ENCODE results near the gene STAC.
"Not testable (repeated sequence)": the region's sequence is repeated elsewhere in the genome, so short reads cannot be mapped to it uniquely, and the experiment has no call there.

Gene STAC

DNA sequence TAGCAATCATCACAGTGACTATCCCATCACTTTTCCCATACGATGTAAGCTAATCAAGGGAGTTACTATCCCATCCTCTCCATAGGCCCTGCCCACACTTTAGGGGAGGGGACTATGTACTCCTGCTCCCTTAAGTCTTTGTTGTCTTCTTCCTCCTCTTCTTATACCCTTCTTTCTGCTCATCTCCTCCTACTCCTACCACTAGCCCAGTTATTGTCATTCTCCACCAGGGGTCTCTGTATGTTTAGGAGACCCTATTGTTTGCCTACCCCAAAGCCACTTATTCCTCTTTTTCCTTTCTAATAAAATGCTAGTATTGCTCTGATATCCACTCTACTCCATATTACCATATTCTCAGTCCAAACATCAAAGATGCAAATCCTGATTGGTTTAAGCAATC is 27.8 kb downstream of the STAC start:
- no peak for DNase-seq (ENCODE audit: low read depth)
- H3K4me3 ChIP-seq (ENCODE audit: low read depth, low read length): no peak overlapping the region

DNA sequence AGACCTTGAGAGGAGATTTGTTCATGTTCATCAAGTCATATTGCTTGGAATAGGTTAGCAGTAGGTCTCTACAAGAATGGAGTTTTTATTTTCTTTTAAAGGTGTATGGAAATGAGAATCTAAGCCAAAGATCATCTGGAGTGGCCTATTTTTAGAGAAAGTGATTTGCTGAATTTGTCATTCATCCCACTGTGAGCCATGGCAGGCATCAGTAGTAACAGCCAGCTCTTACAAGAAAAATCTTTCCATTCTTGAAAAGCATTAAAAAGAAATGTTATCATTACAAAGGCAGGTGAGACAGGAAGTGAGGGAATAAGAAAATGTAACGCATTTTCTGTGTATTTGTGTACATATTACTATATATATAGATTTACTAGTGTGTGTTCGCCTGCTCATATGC is 29.6 kb downstream of the STAC start:
- H3K4me3 ChIP-seq (ENCODE audit: low read depth, low read length): no peak overlapping the region
- DNase-seq (ENCODE audit: low read depth): no peak

DNA sequence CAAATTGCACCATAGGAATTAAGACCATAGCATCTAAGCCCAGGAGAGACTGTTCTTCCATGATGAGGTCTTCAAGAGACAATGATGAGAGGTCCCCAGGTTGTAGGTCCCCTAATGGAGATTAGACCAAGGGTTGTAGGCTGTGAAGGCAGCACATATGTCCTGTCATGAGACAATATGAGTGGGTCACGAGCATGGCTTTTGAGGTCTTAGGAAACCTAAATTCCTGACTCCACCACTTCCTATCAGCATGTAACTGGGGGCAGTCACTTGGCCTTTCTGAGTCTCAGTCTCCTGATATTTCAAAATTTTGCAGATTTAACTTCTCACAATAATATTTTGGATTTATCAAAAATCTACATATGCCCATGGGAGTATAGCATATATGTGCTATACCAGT is 31.3 kb downstream of the STAC start:
- no peak for DNase-seq (ENCODE audit: low read depth)
- H3K4me3 ChIP-seq (ENCODE audit: low read depth, low read length): no peak overlapping the region

DNA sequence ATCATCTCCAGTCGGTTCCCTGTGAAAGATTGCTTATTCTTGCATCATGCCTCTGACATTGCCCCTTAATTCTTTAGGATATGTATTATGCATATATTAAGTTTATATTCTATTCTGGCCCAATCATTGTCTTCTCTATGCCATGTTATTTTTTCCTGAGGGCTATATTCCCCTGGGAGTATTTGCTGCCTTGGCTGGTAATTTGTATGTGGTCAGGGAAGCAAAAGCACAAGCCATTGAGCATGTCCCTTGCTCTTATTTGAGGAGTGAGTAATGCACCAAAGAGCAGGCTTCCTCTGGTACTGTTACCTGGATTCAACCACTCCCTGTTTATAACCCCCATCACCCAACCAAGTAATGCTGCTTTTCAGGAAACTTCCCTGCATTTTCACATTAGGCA is 36.3 kb downstream of the STAC start:
- H3K4me3 ChIP-seq (ENCODE audit: low read depth, low read length): no peak overlapping the region
- DNase-seq (ENCODE audit: low read depth): no peak

DNA sequence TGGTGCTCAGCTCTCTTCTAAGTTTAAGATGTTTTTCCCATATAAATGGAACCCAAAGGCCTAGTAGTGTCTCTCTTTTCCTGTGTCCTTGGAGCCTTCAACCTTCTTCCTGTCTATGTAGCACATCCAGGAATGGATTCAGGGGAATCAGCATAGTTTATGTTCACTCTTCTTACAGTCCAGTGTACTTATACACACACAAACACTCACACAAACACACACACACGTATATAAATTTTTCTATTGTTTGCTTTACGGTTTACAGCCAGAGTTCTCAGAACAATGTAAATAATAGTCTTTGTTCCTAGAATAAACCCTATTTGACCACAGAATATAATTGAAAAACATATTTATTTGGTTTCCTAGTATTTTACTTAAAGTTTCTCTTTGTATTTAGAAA is 36.9 kb downstream of the STAC start:
- DNase-seq (ENCODE audit: low read depth): no peak
- H3K4me3 ChIP-seq (ENCODE audit: low read depth, low read length): no peak overlapping the region

DNA sequence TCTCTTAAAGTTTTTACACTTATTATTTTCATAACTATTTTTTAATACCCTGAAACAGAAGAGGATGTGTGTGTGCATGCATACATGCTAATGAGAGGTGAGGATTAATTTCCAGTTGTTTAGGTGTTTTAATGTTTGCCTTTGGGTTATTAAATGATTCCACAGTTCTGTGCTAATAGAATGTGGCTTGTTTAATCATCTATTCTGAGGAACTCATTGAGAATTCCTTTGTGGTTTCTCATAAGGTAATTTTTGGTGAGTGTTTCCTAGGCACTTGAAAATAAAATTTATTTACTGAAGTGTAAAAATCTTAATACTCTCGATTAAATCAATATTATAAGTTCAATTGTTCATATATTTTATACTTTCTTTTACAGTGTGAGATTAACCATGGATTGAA is 38.0 kb downstream of the STAC start:
- no peak for DNase-seq (ENCODE audit: low read depth)
- no peak overlapping the region for H3K4me3 ChIP-seq (ENCODE audit: low read depth, low read length)

DNA sequence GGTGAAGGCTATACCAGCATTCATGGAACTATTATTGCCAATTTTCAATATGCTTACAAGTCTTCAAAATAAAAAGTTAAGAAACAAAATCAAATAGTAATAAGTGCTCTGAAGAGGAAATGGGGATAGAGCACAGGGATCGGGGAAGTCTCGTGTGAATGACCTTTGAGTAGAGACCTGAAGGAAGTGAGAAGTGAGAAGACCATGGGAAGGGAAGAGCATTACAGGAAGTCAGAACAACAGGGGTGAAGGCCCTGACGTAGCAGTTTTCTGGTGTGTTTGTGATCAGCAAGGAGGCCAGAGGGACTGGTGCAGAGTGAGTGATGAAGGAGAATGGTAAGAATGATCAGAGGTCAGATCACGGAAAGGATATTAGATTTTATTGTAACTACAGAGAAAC is 48.1 kb downstream of the STAC start:
- H3K4me3 ChIP-seq (ENCODE audit: low read depth, low read length): no peak overlapping the region
- no peak for DNase-seq (ENCODE audit: low read depth)

DNA sequence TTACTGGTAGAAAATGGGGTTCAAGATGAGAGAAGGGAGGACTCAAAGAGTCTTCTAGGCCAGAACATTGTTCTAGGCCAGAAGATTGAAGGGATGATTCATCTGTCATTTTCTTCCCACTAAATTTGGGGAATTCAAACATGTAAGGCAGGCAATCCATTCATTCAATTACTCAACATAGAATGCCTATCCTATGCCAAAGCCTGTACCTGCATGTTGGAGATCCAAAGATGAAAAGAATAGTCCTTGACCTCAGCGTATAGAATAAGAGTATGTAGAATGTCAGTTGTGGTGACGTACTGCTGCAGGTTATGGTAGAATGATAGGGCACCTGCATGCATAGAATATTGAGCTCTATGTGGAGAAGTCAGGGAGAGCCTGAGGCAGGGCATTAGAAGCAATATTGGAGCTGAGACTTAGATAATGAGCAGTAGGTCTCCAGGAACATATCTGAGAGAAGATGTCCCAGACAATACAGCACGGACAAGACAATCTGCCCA is 49.7 kb downstream of the STAC start:
- no peak for DNase-seq (ENCODE audit: low read depth)
- H3K4me3 ChIP-seq (ENCODE audit: low read depth, low read length): no peak overlapping the region

DNA sequence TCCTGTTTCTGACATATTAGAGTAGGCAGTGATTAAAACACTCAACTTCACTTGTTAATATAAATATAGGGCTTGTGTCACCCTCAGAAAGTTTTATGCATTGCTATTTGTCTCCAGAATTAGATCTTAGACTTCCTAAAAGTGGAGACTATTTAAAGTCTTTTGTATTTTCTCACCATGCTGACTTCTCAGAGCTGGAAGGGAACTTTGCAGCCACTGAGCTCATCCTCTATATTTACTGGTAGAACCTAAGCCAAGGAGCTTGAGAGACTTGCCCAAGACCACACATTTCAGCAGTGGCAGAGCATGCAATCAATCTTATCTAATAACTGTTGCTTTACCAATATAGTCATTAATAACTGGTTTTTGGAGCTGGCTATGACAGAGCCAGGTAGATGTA is 53.2 kb downstream of the STAC start:
- H3K4me3 ChIP-seq (ENCODE audit: low read depth, low read length): no peak overlapping the region
- DNase-seq (ENCODE audit: low read depth): no peak

DNA sequence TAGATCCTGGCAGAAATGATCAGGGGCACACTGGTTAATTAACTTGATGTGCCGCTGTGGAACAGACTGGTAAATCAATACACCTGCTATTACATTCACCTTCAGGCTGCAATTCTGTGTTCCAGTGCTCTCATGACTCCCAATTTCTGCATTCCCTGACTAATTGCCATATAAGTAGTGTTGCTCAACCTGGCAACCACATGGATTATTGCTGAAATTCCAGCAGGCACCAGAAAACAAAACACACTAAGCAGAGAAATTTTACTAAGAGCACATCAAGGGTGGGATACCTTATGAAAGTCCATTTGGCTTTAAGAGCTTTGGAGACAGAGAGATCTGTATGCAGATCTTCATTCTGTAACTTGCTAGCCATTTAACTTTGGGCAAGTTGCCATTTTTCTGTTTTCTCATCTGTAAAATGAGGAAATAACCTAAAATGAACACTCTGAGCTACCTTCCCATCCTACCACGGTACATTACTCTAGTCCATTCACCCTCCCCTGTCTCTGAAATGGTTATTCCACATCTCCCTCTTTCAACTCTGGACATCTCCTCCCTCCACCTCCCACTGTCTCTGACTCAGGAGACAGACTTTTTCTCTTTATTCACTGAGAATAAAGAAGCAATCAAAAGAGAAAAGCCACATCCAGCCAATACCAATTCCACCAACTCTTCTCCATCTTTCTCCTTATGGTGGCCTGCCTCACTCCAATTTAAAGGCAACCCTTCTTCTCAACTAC is 54.6 kb downstream of the STAC start:
- peak; percentile 17 for DNase-seq (ENCODE audit: low read depth)
- no peak overlapping the region for H3K4me3 ChIP-seq (ENCODE audit: low read depth, low read length)

DNA sequence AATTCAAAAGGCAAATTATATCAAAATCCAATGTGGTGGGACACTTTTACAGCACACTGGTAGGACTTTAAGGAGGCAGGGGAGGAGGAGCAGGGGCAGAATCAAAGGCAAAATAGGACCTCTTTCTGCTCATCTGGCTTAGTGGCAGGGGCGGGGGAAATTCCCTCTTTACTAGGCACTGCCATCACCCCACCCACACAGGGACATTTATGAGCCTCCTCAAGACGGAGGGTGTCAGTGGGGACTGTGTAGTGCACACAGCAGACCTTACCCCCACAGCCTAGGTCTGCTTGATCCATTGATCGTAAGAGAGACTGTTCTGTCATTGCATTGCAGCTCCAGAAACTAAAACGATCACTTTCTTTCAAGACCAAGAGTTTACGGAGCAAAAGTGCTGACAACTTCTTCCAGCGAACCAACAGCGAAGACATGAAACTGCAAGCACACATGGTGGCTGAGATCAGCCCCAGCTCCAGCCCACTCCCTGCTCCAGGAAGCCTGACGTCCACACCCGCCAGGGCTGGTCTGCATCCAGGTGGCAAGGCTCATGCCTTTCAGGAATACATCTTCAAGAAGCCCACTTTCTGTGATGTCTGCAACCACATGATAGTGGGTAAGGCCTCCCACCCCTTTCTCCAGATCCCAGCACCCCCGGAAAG is 62.9 kb downstream of the STAC start:
- no peak overlapping the region for H3K4me3 ChIP-seq (ENCODE audit: low read depth, low read length)
- DNase-seq (ENCODE audit: low read depth): no peak

DNA sequence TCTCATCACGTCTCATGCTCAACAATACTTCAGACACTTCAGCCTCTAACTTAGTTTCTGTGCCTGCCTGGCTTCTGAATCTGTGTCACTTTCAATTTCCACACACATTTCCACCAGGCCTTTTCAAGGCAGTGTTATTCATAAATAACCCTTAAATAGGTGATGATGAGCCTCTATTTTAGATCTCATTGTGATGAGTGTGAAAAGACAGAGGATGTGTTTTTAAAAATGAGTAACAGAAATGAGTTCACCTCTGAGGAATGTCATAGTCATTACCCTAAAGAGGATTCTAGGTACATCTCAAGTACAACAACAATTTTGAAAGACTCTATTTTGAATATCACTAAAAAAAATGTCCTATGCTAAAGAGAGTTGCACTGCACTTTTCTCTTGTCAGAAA is 64.6 kb downstream of the STAC start:
- no peak overlapping the region for H3K4me3 ChIP-seq (ENCODE audit: low read depth, low read length)
- DNase-seq (ENCODE audit: low read depth): peak; percentile 41

DNA sequence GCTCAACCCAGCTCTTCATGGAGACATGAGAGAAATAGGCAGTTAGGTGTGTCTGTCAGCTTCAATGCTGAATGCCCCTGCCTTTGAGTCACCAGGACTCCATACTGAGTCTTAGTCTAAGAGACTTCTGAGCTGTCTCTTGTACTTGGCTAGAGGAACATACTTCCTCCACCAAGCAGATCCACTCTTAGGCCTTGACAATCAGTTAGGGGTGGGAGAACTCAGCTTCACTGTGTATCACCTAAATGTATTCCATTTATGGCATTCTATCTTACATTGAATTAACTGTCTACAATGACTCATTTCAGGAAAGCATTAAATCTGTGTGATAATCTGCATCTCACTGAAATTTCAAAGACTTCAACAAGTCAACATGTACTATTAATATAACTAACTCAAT is 66.0 kb downstream of the STAC start:
- no peak for DNase-seq (ENCODE audit: low read depth)
- no peak overlapping the region for H3K4me3 ChIP-seq (ENCODE audit: low read depth, low read length)

DNA sequence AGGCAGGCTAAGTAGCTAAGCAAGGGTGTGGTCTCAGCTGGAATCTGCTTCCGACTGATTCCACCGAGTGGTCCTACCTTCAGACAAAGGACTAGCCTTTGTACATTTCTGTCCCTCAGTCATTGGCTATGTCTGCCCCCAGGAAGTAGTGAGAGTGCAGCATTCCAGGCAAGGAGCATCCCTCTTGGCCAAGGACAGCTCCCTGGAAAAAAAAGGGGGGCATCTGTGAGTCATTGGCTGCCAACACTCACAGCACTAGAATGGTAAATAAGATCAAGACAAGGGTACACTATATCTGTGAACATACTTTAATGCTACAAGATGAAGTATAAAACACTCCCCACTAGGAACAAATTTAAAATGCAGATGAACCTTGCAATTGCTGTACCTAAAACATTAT is 66.8 kb downstream of the STAC start:
- DNase-seq (ENCODE audit: low read depth): no peak
- H3K4me3 ChIP-seq (ENCODE audit: low read depth, low read length): no peak overlapping the region

DNA sequence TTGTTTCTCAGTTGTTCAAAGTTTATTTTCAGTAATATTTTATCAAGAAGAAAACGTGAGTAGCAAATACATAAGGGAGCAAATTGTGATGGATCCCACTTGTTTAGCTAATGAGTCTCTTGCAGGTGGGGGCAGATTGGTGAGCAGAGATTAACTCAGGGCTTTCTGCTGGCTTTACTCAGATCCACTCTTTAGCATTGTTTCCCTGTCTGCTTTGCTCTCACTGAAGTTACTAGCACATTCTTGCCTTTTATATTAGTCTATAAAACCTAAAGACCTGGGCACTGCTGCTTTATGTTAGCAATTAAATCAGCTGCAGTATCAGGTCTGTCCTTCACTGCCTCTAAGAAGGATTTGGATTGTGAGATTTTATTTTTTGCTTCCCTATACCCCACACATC is 71.5 kb downstream of the STAC start:
- DNase-seq (ENCODE audit: low read depth): no peak
- H3K4me3 ChIP-seq (ENCODE audit: low read depth, low read length): no peak overlapping the region

DNA sequence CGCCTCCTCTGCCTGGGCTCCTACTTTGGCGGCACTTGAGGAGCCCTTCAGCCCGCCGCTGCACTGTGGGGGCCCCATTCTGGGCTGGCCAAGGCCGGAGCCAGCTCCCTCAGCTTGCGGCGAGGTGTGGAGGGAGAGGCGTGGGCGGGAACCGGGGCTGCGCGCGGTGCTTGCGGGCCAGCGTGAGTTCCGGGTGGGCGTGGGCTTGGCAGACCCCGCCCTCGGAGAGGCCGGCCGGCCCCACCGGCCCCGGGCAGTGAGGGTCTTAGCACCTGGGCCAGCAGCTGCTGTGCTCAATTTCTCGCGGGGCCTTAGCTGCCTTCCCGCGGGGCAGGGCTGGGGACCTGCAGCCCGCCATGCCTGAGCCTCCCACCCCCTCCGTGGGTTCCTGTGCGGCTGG is 72.9 kb downstream of the STAC start:
- not testable (repeated sequence) for DNase-seq (ENCODE audit: low read depth); H3K4me3 ChIP-seq (ENCODE audit: low read depth, low read length)

DNA sequence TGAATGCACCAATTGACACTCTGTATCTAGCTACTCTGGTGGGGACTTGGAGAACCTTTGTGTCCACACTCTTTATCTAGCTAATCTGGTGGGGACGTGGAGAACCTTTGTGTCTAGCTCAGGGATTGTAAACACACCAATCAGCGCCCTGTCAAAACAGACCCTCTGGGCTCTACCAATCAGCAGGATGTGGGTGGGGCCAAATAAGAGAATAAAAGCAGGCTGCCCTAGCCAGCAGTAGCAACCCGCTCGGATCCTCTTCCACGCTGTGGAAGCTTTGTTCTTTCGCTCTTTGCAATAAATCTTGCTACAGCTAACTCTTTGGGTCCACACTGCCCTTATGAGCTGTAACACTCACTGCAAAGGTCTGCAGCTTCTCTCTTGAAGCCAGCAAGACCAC is 73.6 kb downstream of the STAC start:
- not testable (repeated sequence) for H3K4me3 ChIP-seq (ENCODE audit: low read depth, low read length); DNase-seq (ENCODE audit: low read depth)

DNA sequence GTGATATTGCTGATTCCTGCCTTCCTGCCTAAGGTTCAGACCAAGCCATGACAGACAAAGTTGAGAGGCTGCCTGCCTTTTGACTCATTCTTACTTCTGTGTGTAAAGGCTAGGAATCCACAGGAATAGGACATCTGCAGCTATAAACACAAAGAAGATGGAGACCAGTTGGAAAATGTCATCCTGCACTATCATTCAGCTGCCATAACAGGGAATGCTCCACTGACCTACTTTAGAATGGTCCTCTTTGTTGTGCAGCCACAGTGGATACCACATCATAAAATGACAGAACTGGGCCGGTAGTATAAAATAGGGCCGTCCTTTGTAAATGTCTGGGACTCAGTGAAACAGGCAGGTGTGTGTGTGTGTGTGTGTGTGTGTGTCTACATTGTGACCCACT is 75.1 kb downstream of the STAC start:
- DNase-seq (ENCODE audit: low read depth): no peak
- no peak overlapping the region for H3K4me3 ChIP-seq (ENCODE audit: low read depth, low read length)

DNA sequence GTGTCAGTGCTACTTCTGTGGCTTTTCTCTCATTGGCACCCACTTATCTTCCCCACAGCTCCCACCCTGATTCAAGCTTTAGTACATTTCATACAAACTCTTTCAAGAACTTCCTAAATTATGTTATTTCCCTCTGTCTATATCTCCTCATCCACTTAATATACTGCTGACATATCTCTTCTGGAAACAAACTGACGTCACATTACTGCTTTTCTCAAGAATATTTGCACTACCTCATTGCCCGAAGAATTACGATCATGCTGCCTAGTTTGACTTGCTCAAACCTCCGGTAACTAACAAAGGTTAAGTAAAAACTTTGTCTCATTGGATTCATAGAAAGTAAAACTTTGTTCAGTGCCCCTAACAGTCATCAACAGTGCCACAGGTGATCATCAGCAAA is 76.5 kb downstream of the STAC start:
- no peak for DNase-seq (ENCODE audit: low read depth)

DNA sequence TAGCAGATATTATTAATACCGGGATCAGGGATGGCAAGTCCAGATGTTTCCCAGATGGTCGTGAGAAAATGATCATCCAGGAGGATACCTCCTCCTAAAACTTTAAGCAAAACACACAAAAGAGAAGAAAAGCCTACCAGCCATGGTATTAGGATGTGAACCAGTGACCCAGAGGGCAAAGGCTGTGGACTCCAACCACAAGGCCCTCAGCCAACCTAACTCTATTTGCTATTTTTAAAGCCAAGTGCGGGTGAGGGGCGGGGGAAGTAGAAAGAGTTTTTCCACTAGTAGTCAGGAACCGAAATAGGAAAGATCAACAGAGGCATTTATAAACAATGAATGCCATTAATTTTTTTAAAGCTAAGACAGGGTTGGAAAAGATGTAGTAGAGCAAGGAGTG is 77.4 kb downstream of the STAC start:
- DNase-seq (ENCODE audit: low read depth): no peak
- no peak overlapping the region for H3K4me3 ChIP-seq (ENCODE audit: low read depth, low read length)

More for the DNA sequence above, 76.5 kb downstream of the STAC start:
- H3K4me3 ChIP-seq (ENCODE audit: low read depth, low read length): no peak overlapping the region

DNA sequence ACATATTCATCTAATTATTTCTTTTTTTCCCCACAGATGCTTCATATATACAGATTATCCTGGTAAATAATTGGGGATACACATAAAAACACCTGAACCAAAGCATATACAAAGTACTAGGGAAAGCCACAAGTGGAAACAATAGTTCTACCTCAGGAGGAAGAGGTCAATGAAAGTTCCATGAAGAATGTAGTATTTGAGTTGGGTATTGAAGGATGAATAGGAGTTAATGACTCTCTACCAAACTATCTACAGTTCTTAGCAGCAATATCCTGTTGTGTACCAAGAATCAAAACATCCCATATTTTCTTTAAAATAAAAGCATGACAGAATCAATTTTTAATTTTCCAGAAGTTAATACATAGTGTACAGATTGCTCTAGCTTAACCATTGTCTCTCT is 78.9 kb downstream of the STAC start:
- H3K4me3 ChIP-seq (ENCODE audit: low read depth, low read length): no peak overlapping the region
- DNase-seq (ENCODE audit: low read depth): no peak

Data from skeletal muscle cell (primary cell).